SK-N-SH (cell line): ENCODE results near the gene SLC35C1. TPM values are rescaled to one million over a fixed set of nuclear protein-coding genes. Genes with fewer than 3 reads are reported as not detected.

Source experiments
- CTCF ChIA-PET: fragments of 300-600, 350-600 bp; formaldehyde crosslinking; extraction: SDS; loops from one replicate; lab custom pipeline; 2021; lab: Yijun Ruan, JAX
- POLR2A ChIA-PET: fragments of 350-600 bp; sonication (Branson Sonifier 250); formaldehyde crosslinking; extraction: SDS; loops from one replicate; lab custom pipeline; 2020; ENCODE audit warnings: antibody characterized with exemption, inconsistent platforms; lab: Yijun Ruan, JAX
- DNase-seq: peaks from one replicate; pipeline ENCODE4 v3.0.0; 2012
- H2AFZ ChIP-seq: fragments of 200-600 bp; sonication (generic); 2 replicates; pipeline ENCODE4 v1.8.1; 2016; ENCODE audit warnings: antibody characterized with exemption, mild to moderate bottlenecking, low read depth
- H3F3A ChIP-seq: fragments of 200-600 bp; sonication (generic); replicated peaks from 2 replicates; pipeline ENCODE3; 2016; ENCODE audit warnings: antibody characterized with exemption, mild to moderate bottlenecking; ENCODE audit not compliant: insufficient read depth
- H3K27ac ChIP-seq, 2 experiments: fragments of 200-500 bp in 1 of 2; fragments of 200-600 bp in 1 of 2; sonication (Bioruptor generic) in 1 of 2; sonication (generic), shearing (Covaris generic) in 1 of 2; 2 replicates each; pipeline versions ENCODE4 v1.5.1 to v1.6.1; 2014 to 2016; ENCODE audit warnings: low read depth in 2 of 2, inconsistent platforms in 1 of 2, low read length in 1 of 2, mild to moderate bottlenecking in 1 of 2, mixed read lengths in 1 of 2
- H3K27me3 ChIP-seq: fragments of 200-600 bp; sonication (generic), shearing (Covaris generic); 2 replicates; pipeline ENCODE4 v1.6.1; 2016; ENCODE audit warnings: mixed run types; ENCODE audit not compliant: insufficient read depth
- H3K36me3 ChIP-seq, 2 experiments: fragments of 200-500 bp in 1 of 2; fragments of 200-600 bp in 1 of 2; sonication (Bioruptor generic) in 1 of 2; sonication (generic) in 1 of 2; replicated peaks in 1 of 2; 2 replicates each; pipeline versions ENCODE3 to v1.5.1; 2014 to 2016; ENCODE audit warnings: low read length in 1 of 2, mild to moderate bottlenecking in 1 of 2; ENCODE audit not compliant: insufficient read depth in 2 of 2, control insufficient read depth in 1 of 2
- H3K4me1 ChIP-seq, 2 experiments: fragments of 200-500 bp in 1 of 2; fragments of 200-600 bp in 1 of 2; sonication (Bioruptor generic) in 1 of 2; sonication (generic), shearing (Covaris generic) in 1 of 2; 2 replicates each; pipeline versions ENCODE4 v1.5.1 to v1.6.1; 2014 to 2016; ENCODE audit warnings: low read depth in 1 of 2, low read length in 1 of 2, mixed run types in 1 of 2; ENCODE audit not compliant: insufficient read depth in 2 of 2, control insufficient read depth in 1 of 2
- H3K4me2 ChIP-seq: fragments of 200-600 bp; sonication (generic), shearing (Covaris generic); 2 replicates; pipeline ENCODE4 v1.6.1; 2017; ENCODE audit warnings: mixed run types
- H3K4me3 ChIP-seq, 2 experiments: fragments of 200-500 bp in 1 of 2; fragments of 200-600 bp in 1 of 2; sonication (Bioruptor generic) in 1 of 2; sonication (generic), shearing (Covaris generic) in 1 of 2; 2 replicates each; pipeline versions ENCODE4 v1.5.1 to v1.8.1; 2014 to 2016; ENCODE audit warnings: low read depth in 2 of 2, inconsistent platforms in 1 of 2, low read length in 1 of 2, mild to moderate bottlenecking in 1 of 2, mixed read lengths in 1 of 2, moderate library complexity in 1 of 2
- H3K79me2 ChIP-seq: fragments of 200-600 bp; sonication (generic); 2 replicates; pipeline ENCODE4 v1.8.1; 2017; ENCODE audit warnings: mild to moderate bottlenecking; ENCODE audit not compliant: insufficient read depth
- H3K9ac ChIP-seq: fragments of 200-600 bp; sonication (generic); 2 replicates; pipeline ENCODE4 v1.6.1; 2017; ENCODE audit warnings: mixed run types
- H3K9me2 ChIP-seq: fragments of 200-600 bp; sonication (generic); 2 replicates; pipeline ENCODE4 v1.6.1; 2017; ENCODE audit warnings: mixed run types
- H3K9me3 ChIP-seq: fragments of 200-600 bp; sonication (generic); 2 replicates; pipeline ENCODE4 v1.6.1; 2017; ENCODE audit warnings: mixed run types, mild to moderate bottlenecking, moderate library complexity
- H4K20me1 ChIP-seq: fragments of 200-600 bp; sonication (generic); 2 replicates; pipeline ENCODE4 v1.6.1; 2017; ENCODE audit warnings: mild to moderate bottlenecking, mixed run types; ENCODE audit not compliant: insufficient read depth
- ELF1 ChIP-seq: IDR thresholded peaks from 2 replicates; pipeline ENCODE4 v1.4.0; 2012
- EP300 ChIP-seq, 2 experiments: IDR thresholded peaks; 2 replicates each; pipeline versions ENCODE4 v1.4.0 to v1.6.1; 2012; ENCODE audit warnings: borderline replicate concordance in 1 of 2, low read depth in 1 of 2, low read length in 1 of 2
- EZH2phosphoT487 ChIP-seq: fragments of 200-600 bp; sonication (generic); IDR thresholded peaks from 2 replicates; pipeline ENCODE4 v1.6.1; 2017; ENCODE audit warnings: low read depth, mixed run types, mild to moderate bottlenecking, antibody characterized with exemption, moderate library complexity, borderline replicate concordance
- FOXM1 ChIP-seq: IDR thresholded peaks from 2 replicates; pipeline ENCODE4 v1.4.0; 2012; ENCODE audit warnings: low read depth, mild to moderate bottlenecking
- JUND ChIP-seq: IDR thresholded peaks from 2 replicates; pipeline ENCODE4 v1.4.0; 2012
- MXI1 ChIP-seq: IDR thresholded peaks from 2 replicates; pipeline ENCODE4 v1.6.1; 2012; ENCODE audit warnings: mild to moderate bottlenecking, low read depth, low read length, improper control_type of control experiment
- NFIC ChIP-seq: IDR thresholded peaks from 2 replicates; pipeline ENCODE4 v1.4.0; 2012; ENCODE audit warnings: borderline replicate concordance
- NRF1 ChIP-seq: IDR thresholded peaks from 2 replicates; pipeline ENCODE4 v1.6.1; 2012; ENCODE audit warnings: low read depth, mild to moderate bottlenecking, low read length
- RAD21 ChIP-seq: IDR thresholded peaks from 2 replicates; pipeline ENCODE4 v1.6.1; 2012; ENCODE audit warnings: mild to moderate bottlenecking, low read length
- RCOR1 ChIP-seq: fragments of 150-350 bp; IDR thresholded peaks from 2 replicates; pipeline ENCODE4 v1.6.1; 2017; ENCODE audit warnings: antibody characterized with exemption, low read length
- RXRA ChIP-seq: IDR thresholded peaks from 2 replicates; pipeline ENCODE4 v1.4.0; 2012; ENCODE audit warnings: low read depth, mild to moderate bottlenecking, borderline replicate concordance
- SIN3A ChIP-seq: IDR thresholded peaks from 2 replicates; pipeline ENCODE4 v1.6.1; 2012; ENCODE audit warnings: low read depth, mild to moderate bottlenecking, low read length, moderate library complexity, borderline replicate concordance
- SMC3 ChIP-seq: IDR thresholded peaks from 2 replicates; pipeline ENCODE4 v1.6.1; 2012; ENCODE audit warnings: low read depth, low read length, improper control_type of control experiment
- TAF1 ChIP-seq: IDR thresholded peaks from 2 replicates; pipeline ENCODE4 v1.6.1; 2012; ENCODE audit warnings: low read depth, mild to moderate bottlenecking, low read length, moderate library complexity, borderline replicate concordance
- WGBS: methylation state at CpG from one replicate; pipeline ENCODE4 v1.1.6; 2017; ENCODE audit warnings: low lambda C conversion rate; 5-methylcytosine and 5-hydroxymethylcytosine counted together
- polyA plus RNA-seq, 3 experiments: library from polyadenylated mRNA; depleted of rRNA; stranded (reverse); fragments of >200 nt; gene quantifications; 2 replicates each; pipeline ENCODE4 v1.2.3, GENCODE V29; 2012
- TF ChIP-seq, protein P1 (sequence below): fragments of 200-600 bp; sonication (generic); IDR thresholded peaks from 2 replicates; pipeline ENCODE4 v1.6.1; 2017; ENCODE audit warnings: antibody characterized with exemption, mild to moderate bottlenecking, moderate library complexity
- TF ChIP-seq, protein P2 (sequence below): IDR thresholded peaks from 2 replicates; pipeline ENCODE4 v1.4.0; 2012; ENCODE audit warnings: low read depth, borderline replicate concordance
- TF ChIP-seq, protein P3 (sequence below): fragments of 150-350 bp; IDR thresholded peaks from 2 replicates; pipeline ENCODE4 v1.6.1; 2016; ENCODE audit warnings: mild to moderate bottlenecking, low read depth, low read length
- TF ChIP-seq, protein P4 (sequence below): IDR thresholded peaks from 2 replicates; pipeline ENCODE4 v1.4.0; 2012; ENCODE audit warnings: low read depth
- TF ChIP-seq, protein P5 (sequence below): fragments of 150-350 bp; IDR thresholded peaks from 2 replicates; pipeline ENCODE4 v1.6.1; 2017; ENCODE audit warnings: antibody characterized with exemption, low read length, low read depth, borderline replicate concordance

SLC35C1 gene
- polyA plus RNA-seq, 1 of the 3 experiments (the other 2 are of a cell fraction): 6.2 TPM

DNA sequence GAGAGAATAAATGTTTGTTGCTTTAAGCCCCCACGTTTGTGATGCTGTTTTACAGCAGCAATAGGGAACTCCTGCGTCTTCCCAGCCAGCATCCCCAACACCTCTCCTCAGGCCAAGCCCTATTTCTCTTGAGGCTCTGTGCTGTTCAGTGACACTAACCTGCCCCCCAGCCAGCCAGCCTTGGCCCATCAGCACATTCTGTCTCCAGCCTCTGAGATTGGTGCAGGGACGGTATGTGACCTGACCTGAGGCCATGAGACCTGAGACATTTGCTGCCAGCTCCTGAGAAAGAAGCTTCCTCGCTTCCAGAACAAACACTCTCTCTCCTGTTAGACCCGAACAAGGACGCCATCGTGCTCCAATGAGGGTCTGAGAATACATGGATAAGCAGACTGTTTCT lies 38.5 kb upstream of the SLC35C1 start:
- TF ChIP-seq, protein P1, sequence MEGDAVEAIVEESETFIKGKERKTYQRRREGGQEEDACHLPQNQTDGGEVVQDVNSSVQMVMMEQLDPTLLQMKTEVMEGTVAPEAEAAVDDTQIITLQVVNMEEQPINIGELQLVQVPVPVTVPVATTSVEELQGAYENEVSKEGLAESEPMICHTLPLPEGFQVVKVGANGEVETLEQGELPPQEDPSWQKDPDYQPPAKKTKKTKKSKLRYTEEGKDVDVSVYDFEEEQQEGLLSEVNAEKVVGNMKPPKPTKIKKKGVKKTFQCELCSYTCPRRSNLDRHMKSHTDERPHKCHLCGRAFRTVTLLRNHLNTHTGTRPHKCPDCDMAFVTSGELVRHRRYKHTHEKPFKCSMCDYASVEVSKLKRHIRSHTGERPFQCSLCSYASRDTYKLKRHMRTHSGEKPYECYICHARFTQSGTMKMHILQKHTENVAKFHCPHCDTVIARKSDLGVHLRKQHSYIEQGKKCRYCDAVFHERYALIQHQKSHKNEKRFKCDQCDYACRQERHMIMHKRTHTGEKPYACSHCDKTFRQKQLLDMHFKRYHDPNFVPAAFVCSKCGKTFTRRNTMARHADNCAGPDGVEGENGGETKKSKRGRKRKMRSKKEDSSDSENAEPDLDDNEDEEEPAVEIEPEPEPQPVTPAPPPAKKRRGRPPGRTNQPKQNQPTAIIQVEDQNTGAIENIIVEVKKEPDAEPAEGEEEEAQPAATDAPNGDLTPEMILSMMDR: no peak
- TF ChIP-seq EZH2phosphoT487 (no peak), RCOR1 (no peak), MXI1 (no peak), EP300 (IDR thresholded peaks at IDR 0.05; ENCODE audit: borderline replicate concordance in 1 of 2, low read depth in 1 of 2, low read length in 1 of 2) (no peak), SMC3 (no peak), ELF1 (no peak), FOXM1 (no peak), NFIC (no peak)
- TF ChIP-seq, protein P2, sequence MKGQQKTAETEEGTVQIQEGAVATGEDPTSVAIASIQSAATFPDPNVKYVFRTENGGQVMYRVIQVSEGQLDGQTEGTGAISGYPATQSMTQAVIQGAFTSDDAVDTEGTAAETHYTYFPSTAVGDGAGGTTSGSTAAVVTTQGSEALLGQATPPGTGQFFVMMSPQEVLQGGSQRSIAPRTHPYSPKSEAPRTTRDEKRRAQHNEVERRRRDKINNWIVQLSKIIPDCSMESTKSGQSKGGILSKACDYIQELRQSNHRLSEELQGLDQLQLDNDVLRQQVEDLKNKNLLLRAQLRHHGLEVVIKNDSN: no peak
- TF ChIP-seq, protein P3, sequence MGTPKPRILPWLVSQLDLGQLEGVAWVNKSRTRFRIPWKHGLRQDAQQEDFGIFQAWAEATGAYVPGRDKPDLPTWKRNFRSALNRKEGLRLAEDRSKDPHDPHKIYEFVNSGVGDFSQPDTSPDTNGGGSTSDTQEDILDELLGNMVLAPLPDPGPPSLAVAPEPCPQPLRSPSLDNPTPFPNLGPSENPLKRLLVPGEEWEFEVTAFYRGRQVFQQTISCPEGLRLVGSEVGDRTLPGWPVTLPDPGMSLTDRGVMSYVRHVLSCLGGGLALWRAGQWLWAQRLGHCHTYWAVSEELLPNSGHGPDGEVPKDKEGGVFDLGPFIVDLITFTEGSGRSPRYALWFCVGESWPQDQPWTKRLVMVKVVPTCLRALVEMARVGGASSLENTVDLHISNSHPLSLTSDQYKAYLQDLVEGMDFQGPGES: no peak
- no peaks in the 10 kb centered on the region for H3K36me3 ChIP-seq
- peaks cover 33% of the 10 kb centered on the region; the same call in 1 of the 2 replicates for H3K27me3 ChIP-seq
- H3K4me3 ChIP-seq: no peak overlapping the region
- H3K79me2 ChIP-seq: no peaks in the 10 kb centered on the region
- H3F3A ChIP-seq: no peaks in the 10 kb centered on the region
- no peaks in the 10 kb centered on the region for H3K9me2 ChIP-seq
- H2AFZ ChIP-seq: no peak overlapping the region
- no peak overlapping the region for H3K9ac ChIP-seq
- H4K20me1 ChIP-seq: no peaks in the 10 kb centered on the region
- H3K4me1 ChIP-seq: peaks cover 0 to 3% of the 10 kb centered on the region in 2 experiments; a peak in 1 of 4 replicates
- no peaks in the 10 kb centered on the region for H3K9me3 ChIP-seq
- no peak overlapping the region for H3K4me2 ChIP-seq
- 51% methylated on average over 6 of the region's 7 CpGs for WGBS
- no peak for DNase-seq
- CTCF ChIA-PET: interaction anchor here (0.7 to 9.0 kb wide), 4 partner anchors 112 to 394 kb away, joined by 3 to 252 read pairs (median 4); no protein-coding TSS in a partner anchor
- POLR2A ChIA-PET: no interaction called here
- no peak overlapping the region for H3K27ac ChIP-seq

DNA sequence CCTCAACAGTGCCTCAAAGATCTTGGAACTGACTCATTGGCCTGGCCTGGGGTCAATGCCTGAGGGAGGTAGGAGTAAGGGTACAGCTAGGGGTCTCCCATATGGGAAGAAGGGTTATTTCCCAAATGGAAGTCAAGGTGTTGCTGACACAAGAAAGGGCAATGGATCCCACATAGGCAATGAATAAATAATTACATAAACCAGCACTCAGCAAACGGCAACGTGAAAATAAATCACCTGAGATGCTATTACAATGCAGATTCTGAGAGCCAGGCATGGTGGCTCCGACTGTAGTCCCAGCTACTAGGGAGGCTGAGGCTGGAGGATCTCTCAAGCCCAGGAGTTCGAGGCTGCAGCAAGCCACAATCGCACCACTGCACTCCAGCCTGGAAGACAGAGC lies 36.5 kb upstream of the SLC35C1 start:
- ChIA-PET CTCF (interaction anchor here (1.0 to 9.0 kb wide), 4 partner anchors 12 to 396 kb away, joined by 3 to 252 read pairs (median 62); no protein-coding TSS in a partner anchor), POLR2A (no interaction called here)
- peaks cover 0 to 7% of the 10 kb centered on the region in 2 experiments; a peak in 2 of 4 replicates for H3K4me1 ChIP-seq
- H3K9me3 ChIP-seq: no peaks in the 10 kb centered on the region
- H3K27me3 ChIP-seq: peaks cover 33% of the 10 kb centered on the region; the same call in 1 of the 2 replicates
- no peak for TF ChIP-seq RAD21
- TF ChIP-seq EZH2phosphoT487: no peak
- no peak for TF ChIP-seq SIN3A
- no peak for TF ChIP-seq NRF1
- TF ChIP-seq, protein P4, sequence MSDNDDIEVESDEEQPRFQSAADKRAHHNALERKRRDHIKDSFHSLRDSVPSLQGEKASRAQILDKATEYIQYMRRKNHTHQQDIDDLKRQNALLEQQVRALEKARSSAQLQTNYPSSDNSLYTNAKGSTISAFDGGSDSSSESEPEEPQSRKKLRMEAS: no peak
- TF ChIP-seq, protein P3: no peak
- no peak for TF ChIP-seq JUND
- no peak for TF ChIP-seq RXRA
- TF ChIP-seq TAF1: no peak
- TF ChIP-seq, protein P5, sequence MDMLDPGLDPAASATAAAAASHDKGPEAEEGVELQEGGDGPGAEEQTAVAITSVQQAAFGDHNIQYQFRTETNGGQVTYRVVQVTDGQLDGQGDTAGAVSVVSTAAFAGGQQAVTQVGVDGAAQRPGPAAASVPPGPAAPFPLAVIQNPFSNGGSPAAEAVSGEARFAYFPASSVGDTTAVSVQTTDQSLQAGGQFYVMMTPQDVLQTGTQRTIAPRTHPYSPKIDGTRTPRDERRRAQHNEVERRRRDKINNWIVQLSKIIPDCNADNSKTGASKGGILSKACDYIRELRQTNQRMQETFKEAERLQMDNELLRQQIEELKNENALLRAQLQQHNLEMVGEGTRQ: no peak
- TF ChIP-seq MXI1: no peak
- H3F3A ChIP-seq: no peaks in the 10 kb centered on the region
- DNase-seq: no peak
- no peak overlapping the region for H3K4me2 ChIP-seq
- H3K9ac ChIP-seq: no peak overlapping the region
- H4K20me1 ChIP-seq: no peaks in the 10 kb centered on the region
- H3K9me2 ChIP-seq: no peaks in the 10 kb centered on the region
- H3K27ac ChIP-seq: no peak overlapping the region
- 47% methylated on average over 5 of the region's 5 CpGs for WGBS
- no peaks in the 10 kb centered on the region for H3K36me3 ChIP-seq
- no peaks in the 10 kb centered on the region for H3K79me2 ChIP-seq
- no peak overlapping the region for H2AFZ ChIP-seq
- H3K4me3 ChIP-seq: no peak overlapping the region
